ENCODE data around the gene INSYN2B. TPM values are rescaled to one million over a fixed set of nuclear protein-coding genes. Genes with fewer than 3 reads are reported as not detected.

INSYN2B gene
- total RNA-seq, 4 donors from 2014 or later: 2.5 TPM; not detected in 3

DNA sequence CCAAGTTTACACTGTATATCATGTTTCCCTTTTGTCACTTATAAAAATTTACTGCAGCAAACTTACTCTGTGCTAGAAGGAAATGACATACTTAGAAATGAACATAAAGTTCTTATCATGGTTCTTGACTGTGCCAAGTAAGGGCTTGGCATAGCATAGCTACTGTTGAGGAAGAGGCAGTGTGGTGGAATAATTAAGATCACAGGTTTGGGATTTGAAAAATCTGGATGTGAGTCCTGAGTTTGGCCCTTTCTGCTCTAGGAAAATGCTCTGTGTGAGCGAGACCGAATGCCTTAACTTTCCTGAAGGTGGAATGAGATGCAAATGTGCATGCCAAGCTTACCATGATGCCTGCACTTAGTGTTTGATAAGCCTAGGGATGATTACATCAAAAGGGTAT lies 99.5 kb downstream of the INSYN2B start:
- Histone ChIP-seq H3K9me3 (no peaks in the 10 kb centered on the region), H3K4me1 (no peaks in the 10 kb centered on the region), H3K27ac (no peak overlapping the region), H3K27me3 (no peaks in the 10 kb centered on the region), H3K36me3 (no peaks in the 10 kb centered on the region), H3K4me3 (no peak overlapping the region)
- no peak for DNase-seq
- TF ChIP-seq POLR2A (IDR thresholded peaks at IDR 0.05): no peak
- TF ChIP-seq, protein P1, sequence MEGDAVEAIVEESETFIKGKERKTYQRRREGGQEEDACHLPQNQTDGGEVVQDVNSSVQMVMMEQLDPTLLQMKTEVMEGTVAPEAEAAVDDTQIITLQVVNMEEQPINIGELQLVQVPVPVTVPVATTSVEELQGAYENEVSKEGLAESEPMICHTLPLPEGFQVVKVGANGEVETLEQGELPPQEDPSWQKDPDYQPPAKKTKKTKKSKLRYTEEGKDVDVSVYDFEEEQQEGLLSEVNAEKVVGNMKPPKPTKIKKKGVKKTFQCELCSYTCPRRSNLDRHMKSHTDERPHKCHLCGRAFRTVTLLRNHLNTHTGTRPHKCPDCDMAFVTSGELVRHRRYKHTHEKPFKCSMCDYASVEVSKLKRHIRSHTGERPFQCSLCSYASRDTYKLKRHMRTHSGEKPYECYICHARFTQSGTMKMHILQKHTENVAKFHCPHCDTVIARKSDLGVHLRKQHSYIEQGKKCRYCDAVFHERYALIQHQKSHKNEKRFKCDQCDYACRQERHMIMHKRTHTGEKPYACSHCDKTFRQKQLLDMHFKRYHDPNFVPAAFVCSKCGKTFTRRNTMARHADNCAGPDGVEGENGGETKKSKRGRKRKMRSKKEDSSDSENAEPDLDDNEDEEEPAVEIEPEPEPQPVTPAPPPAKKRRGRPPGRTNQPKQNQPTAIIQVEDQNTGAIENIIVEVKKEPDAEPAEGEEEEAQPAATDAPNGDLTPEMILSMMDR (IDR thresholded peaks at IDR 0.05): no peak

DNA sequence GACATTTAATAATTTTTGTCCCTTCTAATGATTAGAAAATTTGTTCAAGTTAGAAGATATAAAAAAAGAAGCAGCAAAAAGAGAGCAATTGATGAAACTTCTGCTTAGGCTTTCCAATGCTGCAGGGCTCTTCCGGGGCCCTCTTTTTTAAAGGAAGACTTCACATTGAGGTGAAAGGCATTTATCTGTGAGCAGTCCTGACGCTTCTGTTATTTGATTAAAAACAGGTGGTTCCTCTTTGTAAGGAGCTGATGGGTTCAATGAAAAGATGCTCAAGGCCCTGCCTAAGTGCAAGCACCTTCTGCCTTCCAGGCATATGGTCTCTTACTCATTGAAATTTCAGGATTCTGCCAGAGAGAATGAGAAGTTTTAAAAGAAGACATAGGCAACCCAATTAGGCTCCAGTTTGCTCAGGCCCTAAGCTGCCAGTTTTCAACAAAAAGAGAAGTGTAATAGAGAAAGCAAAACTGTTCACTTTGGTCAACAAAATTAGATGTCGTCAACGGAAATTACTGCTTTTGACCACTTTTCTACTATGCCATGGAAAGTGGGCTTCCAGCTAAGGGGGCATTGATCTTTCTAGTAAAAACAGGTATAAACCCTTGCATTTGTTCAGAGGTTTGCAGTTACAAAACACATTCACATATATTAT lies 100.2 kb downstream of the INSYN2B start:
- no peaks in the 10 kb centered on the region for H3K36me3 ChIP-seq
- H3K9me3 ChIP-seq: no peaks in the 10 kb centered on the region
- DNase-seq: no peak
- no peak overlapping the region for H3K27ac ChIP-seq
- no peak for TF ChIP-seq POLR2A (IDR thresholded peaks at IDR 0.05)
- TF ChIP-seq, protein P1 (IDR thresholded peaks at IDR 0.05): no peak
- no peak overlapping the region for H3K4me3 ChIP-seq
- H3K27me3 ChIP-seq: no peaks in the 10 kb centered on the region
- H3K4me1 ChIP-seq: no peaks in the 10 kb centered on the region

DNA sequence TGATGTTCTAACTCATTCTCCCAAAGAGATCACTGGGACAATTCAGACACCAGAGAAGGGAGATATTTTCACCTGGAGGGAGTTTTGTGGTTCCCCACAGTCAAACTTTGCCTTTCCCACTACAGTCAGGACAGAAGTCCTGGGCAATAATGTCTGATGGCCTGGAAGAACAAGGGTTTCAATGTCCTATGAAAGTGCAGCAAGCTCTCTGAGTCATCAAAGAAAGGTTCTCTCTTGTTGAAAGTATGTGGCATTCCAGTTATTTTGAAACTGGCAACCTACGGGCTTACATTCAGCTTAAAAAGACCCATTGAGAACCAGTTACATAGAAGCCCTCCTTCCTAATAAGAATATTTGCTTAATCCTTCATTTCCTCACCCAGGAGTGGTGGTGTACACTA lies 103.9 kb downstream of the INSYN2B start:
- no peak overlapping the region for H3K27ac ChIP-seq

DNA sequence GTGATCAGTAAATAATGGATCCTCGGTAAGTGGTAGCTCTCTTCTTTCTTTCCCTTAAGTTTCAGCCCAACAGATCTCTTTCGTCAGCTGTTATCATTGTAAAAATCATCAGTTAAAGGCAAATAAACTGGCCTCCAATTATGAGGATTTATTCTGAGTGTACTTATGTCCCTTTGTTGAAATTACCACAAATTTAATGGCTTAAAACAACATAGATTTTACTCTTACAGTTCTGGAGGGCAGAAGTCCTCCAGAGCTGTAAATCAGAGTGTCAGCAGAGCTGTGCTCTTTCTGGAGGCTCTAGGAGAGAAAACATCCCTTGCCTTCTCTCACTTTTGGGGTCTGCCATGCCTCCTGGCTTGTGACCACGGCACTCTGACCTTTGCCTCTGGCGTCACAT lies 104.6 kb downstream of the INSYN2B start:
- no peak for DNase-seq
- Histone ChIP-seq H3K27ac (no peak overlapping the region), H3K4me1 (no peaks in the 10 kb centered on the region), H3K36me3 (no peaks in the 10 kb centered on the region), H3K27me3 (no peaks in the 10 kb centered on the region), H3K4me3 (no peak overlapping the region), H3K9me3 (no peaks in the 10 kb centered on the region)
- TF ChIP-seq POLR2A (IDR thresholded peaks at IDR 0.05): no peak
- TF ChIP-seq, protein P1 (IDR thresholded peaks at IDR 0.05): no peak

More for the DNA sequence above, 103.9 kb downstream of the INSYN2B start:
- no peak for DNase-seq
- H3K4me3 ChIP-seq: no peak overlapping the region
- H3K9me3 ChIP-seq: no peaks in the 10 kb centered on the region
- no peaks in the 10 kb centered on the region for H3K27me3 ChIP-seq
- TF ChIP-seq, protein P1 (IDR thresholded peaks at IDR 0.05): no peak
- TF ChIP-seq POLR2A (IDR thresholded peaks at IDR 0.05): no peak
- no peaks in the 10 kb centered on the region for H3K4me1 ChIP-seq
- H3K36me3 ChIP-seq: no peaks in the 10 kb centered on the region

DNA sequence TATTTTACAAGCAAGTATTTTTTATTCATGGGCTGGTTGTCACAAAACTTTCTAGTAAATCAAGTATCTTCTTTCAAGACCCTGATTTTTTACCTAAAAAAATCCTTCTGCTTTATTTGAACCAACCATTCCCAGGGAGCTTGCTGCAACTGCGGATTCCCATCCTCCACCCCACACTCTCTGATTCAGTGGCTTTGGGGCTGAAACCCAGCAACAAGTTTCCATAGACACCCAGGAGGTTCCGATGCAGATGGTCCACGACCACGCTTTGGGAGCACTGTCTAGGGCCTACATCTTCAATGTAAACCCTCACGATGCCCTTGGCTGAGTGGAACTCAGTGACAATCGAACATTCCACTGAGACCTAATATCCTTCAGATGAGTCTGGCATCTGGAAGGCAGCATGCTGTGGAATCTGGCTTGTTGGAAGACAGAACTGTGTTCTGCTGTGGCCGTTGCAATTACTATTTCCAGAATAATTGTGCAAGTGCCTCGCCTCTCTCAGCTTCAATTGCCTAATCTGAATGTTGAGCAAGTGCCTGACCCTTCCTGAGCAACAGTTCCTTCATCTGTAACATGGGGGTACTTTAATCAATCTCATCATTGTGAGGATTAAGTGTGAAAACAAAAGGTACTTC lies 105.1 kb downstream of the INSYN2B start:
- DNase-seq: peak in 1 of 3 donors; percentile 47
- no peak for TF ChIP-seq POLR2A (IDR thresholded peaks at IDR 0.05)
- TF ChIP-seq, protein P1 (IDR thresholded peaks at IDR 0.05): no peak

More for the DNA sequence above, 105.1 kb downstream of the INSYN2B start:
- H3K27me3 ChIP-seq: no peaks in the 10 kb centered on the region
- H3K4me3 ChIP-seq: no peak overlapping the region
- H3K4me1 ChIP-seq: no peaks in the 10 kb centered on the region
- H3K36me3 ChIP-seq: no peaks in the 10 kb centered on the region
- H3K9me3 ChIP-seq: no peaks in the 10 kb centered on the region
- no peak overlapping the region for H3K27ac ChIP-seq
